A549 (cell line): ENCODE data around the gene PAGE2. TPM values are rescaled to one million over a fixed set of nuclear protein-coding genes. Genes with fewer than 3 reads are reported as not detected.
A peak's percentile ranks its signal among the peaks of the same experiment; 100 is the strongest.
"Not testable (repeated sequence)": the region's sequence is repeated elsewhere in the genome, so short reads cannot be mapped to it uniquely, and the experiment has no call there.

Experiments used
- ATAC-seq, 2 experiments: fragments of 200-7000 bp in 1 of 2; fragments of >200 bp in 1 of 2; cut with Nextera tagmentation in 1 of 2; cut with Tn5 transposase in 1 of 2; 3 replicates each; pipeline versions ENCODE4 v1.8.0 to v1.9.1; 2018 to 2020; ENCODE audit warnings: mild to moderate bottlenecking in 1 of 2, moderate library complexity in 1 of 2
- CTCF ChIA-PET: fragments of 300-600 bp; sonication (Branson Sonifier 250); formaldehyde crosslinking; extraction: SDS; loops from one replicate; lab custom pipeline; 2021; ENCODE audit warnings: antibody characterized with exemption, inconsistent platforms; lab: Yijun Ruan, JAX
- POLR2A ChIA-PET: fragments of 350-600 bp; formaldehyde crosslinking; extraction: SDS; loops from one replicate; lab custom pipeline; 2021; ENCODE audit warnings: antibody characterized with exemption, inconsistent platforms; lab: Yijun Ruan, JAX
- DNase-seq, 2 experiments: peaks; one replicate each; pipeline versions ENCODE4 v3.0.0 to v3.0.0-alpha.2; 2011 to 2016; ENCODE audit warnings: low read depth in 1 of 2, low spot score in 1 of 2
- FAIRE-seq: peaks from 2 replicates; lab custom pipeline; 2011; peaks lifted over from hg19 to GRCh38; lab: Jason Lieb, UNC
- H3K27ac ChIP-seq, 2 experiments: fragments of >200 bp; sonication (Bioruptor Twin); formaldehyde crosslinking; 3 replicates each; pipeline ENCODE4 v1.5.1; 2016 to 2017
- H3K4me1 ChIP-seq: fragments of >200 bp; sonication (Bioruptor Twin); formaldehyde crosslinking; 3 replicates; pipeline ENCODE4 v1.6.1; 2016
- H3K4me2 ChIP-seq: fragments of >200 bp; sonication (Bioruptor Twin); formaldehyde crosslinking; 3 replicates; pipeline ENCODE4 v1.6.1; 2016
- H3K4me3 ChIP-seq: fragments of >200 bp; sonication (Bioruptor Twin); formaldehyde crosslinking; 3 replicates; pipeline ENCODE4 v1.5.1; 2016
- H3K9me3 ChIP-seq: fragments of >200 bp; sonication (Bioruptor Twin); formaldehyde crosslinking; 3 replicates; pipeline ENCODE4 v1.6.1; 2016
- BHLHE40 ChIP-seq: IDR thresholded peaks from 2 replicates; pipeline ENCODE4 v1.6.1; 2012; ENCODE audit warnings: low read depth, low read length, inconsistent platforms
- CTCF ChIP-seq: fragments of >200 bp; sonication (Bioruptor Twin); formaldehyde crosslinking; IDR thresholded peaks from 3 replicates; pipeline ENCODE4 v1.5.1; 2016
- ELK1 ChIP-seq: fragments of 150-350 bp; IDR thresholded peaks from 2 replicates; pipeline ENCODE4 v1.6.1; 2014; ENCODE audit warnings: low read depth, mild to moderate bottlenecking, low read length
- MYC ChIP-seq: IDR thresholded peaks from 2 replicates; pipeline ENCODE4 v1.6.1; 2012; ENCODE audit warnings: mild to moderate bottlenecking, inconsistent platforms, low read length, improper control_type of control experiment, borderline replicate concordance
- NR3C1 ChIP-seq: fragments of >200 bp; sonication (Bioruptor Twin); formaldehyde crosslinking; IDR thresholded peaks from 3 replicates; pipeline ENCODE4 v1.6.1; 2017
- RAD21 ChIP-seq, 2 experiments: fragments of >200 bp in 1 of 2; sonication (Bioruptor Twin) in 1 of 2; formaldehyde crosslinking in 1 of 2; IDR thresholded peaks in 1 of 2; conservative IDR thresholded peaks in 1 of 2; 2 replicates in 1 of 2; 3 replicates in 1 of 2; pipeline ENCODE4 v1.6.1; 2012 to 2018; ENCODE audit warnings: inconsistent platforms in 1 of 2
- SMC3 ChIP-seq: fragments of >200 bp; sonication (Bioruptor Twin); formaldehyde crosslinking; IDR thresholded peaks from 3 replicates; pipeline ENCODE4 v1.6.1; 2018; ENCODE audit warnings: inconsistent platforms
- WGBS: methylation state at CpG from one replicate; pipeline ENCODE4 v1.1.6; 2017; ENCODE audit errors: missing lambda C conversion rate; 5-methylcytosine and 5-hydroxymethylcytosine counted together
- polyA plus RNA-seq, 4 experiments: library from polyadenylated mRNA; depleted of rRNA in 3 of 4; stranded (reverse); fragments of >200 nt; fragmentation: RNase III in 1 of 4; extraction: RNeasy Plus Mini Kit Qiagen cat#74134 plus additional on column Dnase treatment in 1 of 4; gene quantifications; 2 replicates in 3 of 4; 3 replicates in 1 of 4; pipeline ENCODE4 v1.2.3, GENCODE V29; 2011 to 2017

Gene PAGE2
- polyA plus RNA-seq, 2 of the 4 experiments (the other 2 are of a cell fraction): not detected

- no peak overlapping the region for H3K4me2 ChIP-seq
- no peak overlapping the region for H3K4me3 ChIP-seq
- ChIA-PET CTCF (interaction anchor here (1.0 kb wide), 1 partner anchor 9 kb away, joined by 3 read pairs; no protein-coding TSS in a partner anchor), POLR2A (no interaction called here)
- H3K4me1 ChIP-seq: no peaks in the 10 kb centered on the region
- no peaks in the 10 kb centered on the region for H3K9me3 ChIP-seq
- TF ChIP-seq NR3C1 (no peak), BHLHE40 (no peak), MYC (no peak)
- TF ChIP-seq, all 56 proteins: peak for 0
- no peak for DNase-seq
- no peak overlapping the region for H3K27ac ChIP-seq
- no peak for ATAC-seq
- no peak for FAIRE-seq
Observed at GRCh38 chrX:55132416-55132815, 43.6 kb downstream of the PAGE2 start.

GRCh38 chrX:55135171-55135570, 46.4 kb downstream of the PAGE2 start:
- H3K4me2 ChIP-seq: no peak overlapping the region
- no peaks in the 10 kb centered on the region for H3K4me1 ChIP-seq
- no peaks in the 10 kb centered on the region for H3K9me3 ChIP-seq
- ChIA-PET CTCF (interaction anchor here (0.8 to 1.8 kb wide), 7 partner anchors 10 to 583 kb away, joined by 3 to 5 read pairs (median 3); no protein-coding TSS in a partner anchor), POLR2A (no interaction called here)
- TF ChIP-seq RAD21 (conservative IDR thresholded peaks at IDR 0.05 in 1 of 2, IDR thresholded peaks at IDR 0.05 in 1 of 2): peak; percentile 68 to 77
- no peak for TF ChIP-seq ELK1
- peak; percentile 57 for TF ChIP-seq CTCF
- TF ChIP-seq SMC3: peak; percentile 60
- FAIRE-seq (peak; percentile 94), ATAC-seq (peak; percentile 76 to 77; a peak in 4 of 6 replicates), DNase-seq (peak; percentile 7 to 45)
- H3K4me3 ChIP-seq: no peak overlapping the region
- H3K27ac ChIP-seq: no peak overlapping the region
- 5% methylated on average over 1 of the region's 1 CpG for WGBS

GRCh38 chrX:55140800-55141199, 52.0 kb downstream of the PAGE2 start:
- FAIRE-seq, POLR2A ChIA-PET, DNase-seq, H3K27ac ChIP-seq, CTCF ChIA-PET, H3K4me3 ChIP-seq, ATAC-seq, H3K9me3 ChIP-seq, H3K4me2 ChIP-seq: not testable (repeated sequence)
- H3K4me1 ChIP-seq: peaks cover 28% of the 10 kb centered on the region
- WGBS: 43% methylated on average over 1 of the region's 1 CpG

Other genes starting within 250 kb of the PAGE2 start
- 1.4 and 1.7 TPM in 2 replicates for gene TRO, start 168.2 kb upstream of the PAGE2 start, polyA plus RNA-seq (2011; rRNA removed)
- 1.1 to 1.4 TPM (median 1.3 TPM) in 3 replicates for gene TRO, start 168.2 kb upstream of the PAGE2 start, polyA plus RNA-seq (2017; fragmentation: RNase III; extraction: RNeasy Plus Mini Kit Qiagen cat#74134 plus additional on column Dnase treatment)
- 0.28 and 0.29 TPM in 2 replicates for gene PFKFB1, start 94.8 kb upstream of the PAGE2 start, polyA plus RNA-seq (2011; rRNA removed)
- 0.04 to 0.13 TPM (median 0.11 TPM) in 3 replicates for gene PFKFB1, start 94.8 kb upstream of the PAGE2 start, polyA plus RNA-seq (2017; fragmentation: RNase III; extraction: RNeasy Plus Mini Kit Qiagen cat#74134 plus additional on column Dnase treatment)
- 37.3 and 37.8 TPM in 2 replicates for gene APEX2, start 88.7 kb upstream of the PAGE2 start, polyA plus RNA-seq (2011; rRNA removed)
- 27.8 to 29.1 TPM (median 28.0 TPM) in 3 replicates for gene APEX2, start 88.7 kb upstream of the PAGE2 start, polyA plus RNA-seq (2017; fragmentation: RNase III; extraction: RNeasy Plus Mini Kit Qiagen cat#74134 plus additional on column Dnase treatment)
- not detected in 2 replicates for gene ALAS2, start 58.0 kb upstream of the PAGE2 start, polyA plus RNA-seq (2011; rRNA removed)
- not detected in 3 replicates for gene ALAS2, start 58.0 kb upstream of the PAGE2 start, polyA plus RNA-seq (2017; fragmentation: RNase III; extraction: RNeasy Plus Mini Kit Qiagen cat#74134 plus additional on column Dnase treatment)
- gene PAGE2B, start 14.0 kb upstream of the PAGE2 start, polyA plus RNA-seq (2011; rRNA removed): not detected in 2 replicates
- gene PAGE2B, start 14.0 kb upstream of the PAGE2 start, polyA plus RNA-seq (2017; fragmentation: RNase III; extraction: RNeasy Plus Mini Kit Qiagen cat#74134 plus additional on column Dnase treatment): not detected in 3 replicates
- not detected in 2 replicates for gene PAGE5, start 131.3 kb downstream of the PAGE2 start, polyA plus RNA-seq (2011; rRNA removed)
- gene PAGE5, start 131.3 kb downstream of the PAGE2 start, polyA plus RNA-seq (2017; fragmentation: RNase III; extraction: RNeasy Plus Mini Kit Qiagen cat#74134 plus additional on column Dnase treatment): not detected in 3 replicates
- not detected in 2 replicates for gene PAGE3, start 175.9 kb downstream of the PAGE2 start, polyA plus RNA-seq (2011; rRNA removed)
- gene PAGE3, start 175.9 kb downstream of the PAGE2 start, polyA plus RNA-seq (2017; fragmentation: RNase III; extraction: RNeasy Plus Mini Kit Qiagen cat#74134 plus additional on column Dnase treatment): not detected in 3 replicates